ENCODE data around the gene ZNF19. TPM values are rescaled to one million over a fixed set of nuclear protein-coding genes. Genes with fewer than 3 reads are reported as not detected.

ZNF19 gene
- polyA plus RNA-seq, 2 of the 4 experiments (the other 2 are of a cell fraction): 2.4 to 3.9 TPM

GRCh38 chr16:71426069-71426879 lies 62.9 kb downstream of the ZNF19 start (continued):
- TF ChIP-seq CHD2 (IDR thresholded peaks at IDR 0.05; ENCODE audit: low read length, partially characterized antibody): no peak
- no peak for TF ChIP-seq BHLHE40 (IDR thresholded peaks at IDR 0.05; ENCODE audit: low read depth, low read length)
- TF ChIP-seq CEBPB (IDR thresholded peaks at IDR 0.05): peak in 1 of 2 experiments; percentile 54; a peak in 2 of 4 replicates
- TF ChIP-seq JUNB (IDR thresholded peaks at IDR 0.05): 0 out of 2 replicates have a peak, but pooled peaks have one; percentile 25
- no peak for TF ChIP-seq PHF8 (IDR thresholded peaks at IDR 0.05; ENCODE audit: borderline replicate concordance, low read depth)
- TF ChIP-seq ZFP36 (IDR thresholded peaks at IDR 0.05; ENCODE audit: borderline replicate concordance, partially characterized antibody): peak; percentile 76
- peak; percentile 41; the same call in 1 of the 2 replicates for TF ChIP-seq E2F6 (IDR thresholded peaks at IDR 0.05; ENCODE audit: borderline replicate concordance, low read depth)
- TF ChIP-seq CBX2 (IDR thresholded peaks at IDR 0.05; ENCODE audit: borderline replicate concordance, low read depth): no peak
- no peak for TF ChIP-seq PBX3 (IDR thresholded peaks at IDR 0.05)
- TF ChIP-seq HOXA7 (CRISPR knock-in tag; IDR thresholded peaks at IDR 0.05): peak; percentile 78
- TF ChIP-seq MAX (IDR thresholded peaks at IDR 0.05): peak; percentile 63
- no peak; the same call in none of the 2 replicates for TF ChIP-seq FOSB (CRISPR knock-in tag; IDR thresholded peaks at IDR 0.05)

GRCh38 chr16:71425746-71426068 lies 63.4 kb downstream of the ZNF19 start:
- peak overlapping the region; percentile 80 for H3K4me2 ChIP-seq
- 29% methylated on average over 12 of the region's 18 CpGs for WGBS (ENCODE audit: missing lambda C conversion rate)
- ChIA-PET POLR2A (interaction anchor here (2.3 kb wide), 1 partner anchor 36 kb away, joined by 18 read pairs; the partner anchor contains the start of gene ZNF23), CTCF (interaction anchor here (1.1 to 2.3 kb wide), 3 partner anchors 12 to 69 kb away, joined by 3 to 11 read pairs (median 3); no protein-coding TSS in a partner anchor)
- DNase-seq (ENCODE audit: low read depth in 1 of 2, low spot score in 1 of 2) (no peak), FAIRE-seq (no peak), ATAC-seq (no peak)
- no peak; the same call in 1 of the 2 replicates for TF ChIP-seq MAX (IDR thresholded peaks at IDR 0.05)
- no peak for TF ChIP-seq NPAS2 (CRISPR knock-in tag; IDR thresholded peaks at IDR 0.05; ENCODE audit: borderline replicate concordance)
- 0 out of 2 replicates have a peak, but pooled peaks have one; percentile 61 for TF ChIP-seq E2F6 (IDR thresholded peaks at IDR 0.05; ENCODE audit: borderline replicate concordance, low read depth)
- H3K9me3 ChIP-seq: peaks cover 14% of the 10 kb centered on the region; the same call in 2 of the 3 replicates
- peaks cover 5% of the 10 kb centered on the region; the same call in 1 of the 3 replicates for H3K4me1 ChIP-seq
- peak overlapping the region; percentile 50 for H3K4me3 ChIP-seq
- H3K27ac ChIP-seq: peak overlapping the region; percentile 18 to 69; a peak in 2 of 6 replicates

- FAIRE-seq: no peak
Observed at GRCh38 chr16:71424626-71425025, 64.5 kb downstream of the ZNF19 start.

More at GRCh38 chr16:71424626-71425025, 64.5 kb downstream of the ZNF19 start:
- peaks cover 5% of the 10 kb centered on the region; the same call in 1 of the 3 replicates for H3K4me1 ChIP-seq
- 42% methylated on average over 6 of the region's 6 CpGs for WGBS (ENCODE audit: missing lambda C conversion rate)
- ChIA-PET CTCF (interaction anchor here (1.1 to 5.0 kb wide), 2 partner anchors 12 to 15 kb away, joined by 3 to 40 read pairs; no protein-coding TSS in a partner anchor), POLR2A (no interaction called here)
- no peak for DNase-seq (ENCODE audit: low read depth in 1 of 2, low spot score in 1 of 2)
- H3K4me3 ChIP-seq: no peak overlapping the region
- H3K27ac ChIP-seq: no peak overlapping the region
- TF ChIP-seq JUNB (IDR thresholded peaks at IDR 0.05) (no peak), MAZ (IDR thresholded peaks at IDR 0.05; ENCODE audit: borderline replicate concordance, low read depth, low read length) (no peak), EP300 (IDR thresholded peaks at IDR 0.05) (no peak), HOXB5 (CRISPR knock-in tag; IDR thresholded peaks at IDR 0.05) (no peak), PBX3 (IDR thresholded peaks at IDR 0.05) (no peak), FOXS1 (CRISPR knock-in tag; IDR thresholded peaks at IDR 0.05) (no peak), HEYL (CRISPR knock-in tag; IDR thresholded peaks at IDR 0.05) (no peak)
- H3K9me3 ChIP-seq: peaks cover 8% of the 10 kb centered on the region; the same call in 1 of the 3 replicates
- ATAC-seq: no peak
- H3K4me2 ChIP-seq: no peak overlapping the region
